HuH-7.5 (cell line): ENCODE results near the gene PRKCE.

ENCODE experiments used
- DNase-seq: peaks from one replicate; pipeline ENCODE4 v3.0.0; 2011; ENCODE audit warnings: low spot score

PRKCE gene

GRCh38 chr2:45938649-45939511 is 287.4 kb downstream of the PRKCE start:
- no peak for DNase-seq

- DNase-seq, result no peak
These were observed 290.2 kb downstream of the PRKCE start for GRCh38 chr2:45941531-45942236.

GRCh38 chr2:45942237-45942738 is 290.8 kb downstream of the PRKCE start:
- no peak for DNase-seq

GRCh38 chr2:45943219-45944044 is 292.0 kb downstream of the PRKCE start:
- DNase-seq, result no peak

GRCh38 chr2:45944074-45944473 is 292.6 kb downstream of the PRKCE start:
- DNase-seq, result no peak

- no peak for DNase-seq
These were observed 293.8 kb downstream of the PRKCE start for GRCh38 chr2:45945302-45945717.

GRCh38 chr2:45946023-45946422 is 294.5 kb downstream of the PRKCE start:
- no peak for DNase-seq

- DNase-seq, result no peak
These were observed 299.1 kb downstream of the PRKCE start for GRCh38 chr2:45950606-45951005.

GRCh38 chr2:45951025-45951727 is 299.7 kb downstream of the PRKCE start:
- no peak for DNase-seq

GRCh38 chr2:45952591-45952990 is 301.1 kb downstream of the PRKCE start:
- no peak for DNase-seq

- no peak for DNase-seq
These were observed 302.0 kb downstream of the PRKCE start for GRCh38 chr2:45953376-45954027.

GRCh38 chr2:45954233-45954850 is 302.9 kb downstream of the PRKCE start:
- no peak for DNase-seq

GRCh38 chr2:45957533-45958227 is 306.2 kb downstream of the PRKCE start:
- no peak for DNase-seq

GRCh38 chr2:45960057-45960863 is 308.8 kb downstream of the PRKCE start:
- no peak for DNase-seq

- no peak for DNase-seq
These were observed 310.9 kb downstream of the PRKCE start for GRCh38 chr2:45962177-45962921.

- no peak for DNase-seq
These were observed 312.3 kb downstream of the PRKCE start for GRCh38 chr2:45963816-45964215.

GRCh38 chr2:45964223-45964841 is 312.9 kb downstream of the PRKCE start:
- no peak for DNase-seq

- no peak for DNase-seq
These were observed 313.4 kb downstream of the PRKCE start for GRCh38 chr2:45964906-45965305.
